GM23338 (cell line): ENCODE results near the gene MYOZ1. TPM values are rescaled to one million over a fixed set of nuclear protein-coding genes. Genes with fewer than 3 reads are reported as not detected.
"Not testable (repeated sequence)": the region's sequence is repeated elsewhere in the genome, so short reads cannot be mapped to it uniquely, and the experiment has no call there.

Experiments
- ATAC-seq: fragments of 200-7000 bp; cut with Tn5 transposase; 3 replicates; pipeline ENCODE4 v1.9.1; 2020
- DNase-seq: peaks from one replicate; pipeline ENCODE4 v3.0.0-alpha.2; 2015; ENCODE audit warnings: low spot score
- H2AFZ ChIP-seq: fragments of 200-600 bp; sonication (generic); 2 replicates; pipeline ENCODE4 v1.8.0; 2016; ENCODE audit warnings: antibody characterized with exemption, mild to moderate bottlenecking, moderate library complexity
- H3F3A ChIP-seq: fragments of 200-600 bp; sonication (generic); replicated peaks from 2 replicates; pipeline ENCODE4 v1.8.0; 2017; ENCODE audit warnings: antibody characterized with exemption, mixed run types, low read depth
- H3K27ac ChIP-seq: fragments of 200-600 bp; sonication (generic); 2 replicates; pipeline ENCODE4 v1.6.1; 2016; ENCODE audit warnings: low read depth
- H3K27me3 ChIP-seq: fragments of 200-600 bp; sonication (generic); 2 replicates; pipeline ENCODE4 v1.8.0; 2016; ENCODE audit warnings: mild to moderate bottlenecking, mixed run types, moderate library complexity; ENCODE audit not compliant: insufficient read depth
- H3K36me3 ChIP-seq: fragments of 200-600 bp; sonication (generic); 2 replicates; pipeline ENCODE4 v1.8.0; 2016; ENCODE audit warnings: mild to moderate bottlenecking; ENCODE audit not compliant: insufficient read depth
- H3K4me1 ChIP-seq: fragments of 200-600 bp; sonication (generic); 2 replicates; pipeline ENCODE4 v1.8.0; 2016; ENCODE audit warnings: mild to moderate bottlenecking, moderate library complexity; ENCODE audit not compliant: insufficient read depth
- H3K4me2 ChIP-seq: fragments of 200-600 bp; sonication (generic); 2 replicates; pipeline ENCODE4 v1.7.1; 2017; ENCODE audit warnings: mixed run types
- H3K4me3 ChIP-seq: fragments of 200-600 bp; sonication (generic); 2 replicates; pipeline ENCODE4 v1.6.1; 2016; ENCODE audit warnings: mixed run types
- H3K79me2 ChIP-seq: fragments of 200-600 bp; sonication (generic); replicated peaks from 2 replicates; pipeline ENCODE4 v1.8.0; 2017; ENCODE audit warnings: mild to moderate bottlenecking; ENCODE audit not compliant: insufficient read depth
- H3K9me2 ChIP-seq: fragments of 200-600 bp; sonication (generic); 2 replicates; pipeline ENCODE4 v1.8.0; 2017; ENCODE audit not compliant: insufficient read depth
- H4K20me1 ChIP-seq: fragments of 200-600 bp; sonication (generic); replicated peaks from 2 replicates; pipeline ENCODE4 v1.8.0; 2017; ENCODE audit warnings: mild to moderate bottlenecking; ENCODE audit not compliant: insufficient read depth
- H3K27ac Mint-ChIP-seq: 2 replicates; pipeline ENCODE4 v1.8.0; 2020; ENCODE audit warnings: inconsistent platforms, mild to moderate bottlenecking, moderate library complexity, mixed read lengths
- H3K27me3 Mint-ChIP-seq: 3 replicates; pipeline ENCODE4 v1.8.0; 2022; ENCODE audit warnings: low read depth, mild to moderate bottlenecking, moderate library complexity, mixed read lengths, inconsistent platforms; ENCODE audit not compliant: insufficient read depth, poor library complexity
- H3K36me3 Mint-ChIP-seq: 3 replicates; pipeline ENCODE4 v1.8.0; 2021; ENCODE audit warnings: low read depth, mild to moderate bottlenecking, inconsistent platforms, moderate library complexity, mixed read lengths
- H3K4me1 Mint-ChIP-seq: 3 replicates; pipeline ENCODE4 v1.8.0; 2020; ENCODE audit warnings: mild to moderate bottlenecking, inconsistent platforms, mixed read lengths
- H3K4me3 Mint-ChIP-seq: 3 replicates; pipeline ENCODE4 v1.8.0; 2021; ENCODE audit warnings: moderate library complexity, mild to moderate bottlenecking, inconsistent platforms, mixed read lengths
- H3K9me3 Mint-ChIP-seq: 3 replicates; pipeline ENCODE4 v1.8.0; 2020; ENCODE audit warnings: moderate library complexity, mild to moderate bottlenecking, inconsistent platforms, mixed read lengths
- POLR2AphosphoS5 ChIP-seq: IDR thresholded peaks from 2 replicates; pipeline ENCODE4 v1.6.1; 2016; ENCODE audit warnings: antibody characterized with exemption, low read depth
- polyA plus RNA-seq: library from polyadenylated mRNA; unstranded; fragments of >200 nt; fragmentation: Nextera tagmentation; extraction: Ambion mirVana; gene quantifications from 2 replicates; pipeline ENCODE4 v1.2.1, GENCODE V29; 2016
- total RNA-seq: library from RNA; depleted of rRNA; stranded (reverse); fragments of >200 nt; shearing (Covaris generic); gene quantifications from 2 replicates; pipeline ENCODE4 v1.2.3, GENCODE V29; 2014

MYOZ1 gene
- total and polyA plus RNA-seq, 2 experiments from 2014 or later = 2.4 to 2.7 TPM

DNA sequence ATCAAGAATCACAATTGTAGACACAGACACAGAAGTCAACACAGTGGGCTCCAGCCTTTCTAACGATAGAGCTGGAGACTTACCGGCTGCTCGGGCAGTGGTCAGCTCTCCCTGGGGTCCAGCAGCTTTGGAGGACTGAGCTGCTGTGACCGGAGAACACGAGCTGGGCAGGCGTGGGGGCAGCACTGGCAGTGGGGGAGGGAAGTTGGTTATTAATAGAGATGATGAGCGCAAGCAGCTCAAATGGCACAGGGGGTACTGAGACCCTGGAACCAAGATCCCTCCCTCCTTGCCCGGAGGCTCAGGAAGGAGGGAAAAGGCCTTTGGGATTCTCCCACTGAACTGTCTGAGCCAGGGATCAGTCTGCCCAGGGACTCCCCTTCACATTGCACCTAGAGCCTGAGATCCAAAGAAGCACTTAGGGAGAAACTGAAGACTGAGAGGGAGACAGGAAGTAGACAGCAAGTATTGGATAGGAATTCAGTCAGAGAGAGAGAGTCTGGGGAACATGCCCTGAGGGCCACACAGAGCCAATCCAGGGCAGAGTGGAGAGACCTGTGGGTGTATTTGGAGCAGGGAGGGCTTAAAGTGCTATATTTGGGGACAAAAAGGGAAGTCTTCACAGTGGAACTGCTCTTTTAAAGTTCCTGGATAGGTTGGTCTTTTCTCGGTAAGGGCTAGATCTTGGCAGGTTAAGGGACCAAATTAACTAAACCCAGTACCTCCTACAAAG, at the start of gene MYOZ1 (continued):
- no peak for TF ChIP-seq POLR2AphosphoS5

DNA sequence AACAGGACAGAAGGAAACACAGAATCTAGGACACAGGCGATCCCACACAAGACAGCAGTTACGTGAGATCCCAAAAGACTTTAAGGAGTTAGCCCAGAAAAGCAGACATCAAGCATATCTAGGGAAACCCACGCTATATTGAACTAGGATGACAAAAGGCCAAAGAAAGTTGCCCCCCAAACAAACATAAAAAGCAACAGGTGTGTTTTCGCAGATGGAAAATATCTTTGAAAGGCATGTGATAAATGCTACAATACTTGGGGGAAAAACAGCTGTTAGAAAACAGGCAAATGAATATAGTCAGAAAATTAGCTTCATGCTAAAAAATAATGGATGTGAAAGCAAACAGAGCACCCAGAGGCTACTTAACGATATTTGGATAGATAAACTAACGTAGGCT, 49.5 kb upstream of the MYOZ1 start:
- H3K4me2 ChIP-seq, H3F3A ChIP-seq, H2AFZ ChIP-seq, H3K36me3 ChIP-seq, DNase-seq, ATAC-seq, H3K27ac ChIP-seq, H3K9me2 ChIP-seq, H3K27me3 Mint-ChIP-seq, H3K4me1 ChIP-seq, H3K4me3 Mint-ChIP-seq, H3K4me3 ChIP-seq, H4K20me1 ChIP-seq, H3K27me3 ChIP-seq, H3K9me3 Mint-ChIP-seq, H3K79me2 ChIP-seq, H3K27ac Mint-ChIP-seq, H3K4me1 Mint-ChIP-seq: not testable (repeated sequence)
- H3K36me3 Mint-ChIP-seq = peaks cover 17% of the 10 kb centered on the region; the same call in 2 of the 3 replicates

DNA sequence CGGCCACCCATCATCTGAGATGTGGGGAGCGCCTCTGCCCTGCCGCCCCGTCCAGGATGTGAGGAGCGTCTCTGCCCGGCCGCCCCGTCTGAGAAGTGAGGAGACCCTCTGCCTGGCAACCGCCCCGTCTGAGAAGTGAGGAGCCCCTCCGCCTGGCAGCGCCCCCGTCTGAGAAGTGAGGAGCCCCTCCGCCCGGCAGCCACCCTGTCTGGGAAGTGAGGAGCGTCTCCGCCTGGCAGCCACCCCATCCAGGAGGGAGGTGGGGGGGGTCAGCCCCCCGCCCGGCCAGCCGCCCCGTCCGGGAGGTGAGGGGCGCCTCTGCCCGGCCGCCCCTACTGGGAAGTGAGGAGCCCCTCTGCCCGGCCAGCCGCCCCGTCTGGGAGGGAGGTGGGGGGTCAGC, 48.3 kb upstream of the MYOZ1 start:
- not testable (repeated sequence) for H3K36me3 ChIP-seq

DNA sequence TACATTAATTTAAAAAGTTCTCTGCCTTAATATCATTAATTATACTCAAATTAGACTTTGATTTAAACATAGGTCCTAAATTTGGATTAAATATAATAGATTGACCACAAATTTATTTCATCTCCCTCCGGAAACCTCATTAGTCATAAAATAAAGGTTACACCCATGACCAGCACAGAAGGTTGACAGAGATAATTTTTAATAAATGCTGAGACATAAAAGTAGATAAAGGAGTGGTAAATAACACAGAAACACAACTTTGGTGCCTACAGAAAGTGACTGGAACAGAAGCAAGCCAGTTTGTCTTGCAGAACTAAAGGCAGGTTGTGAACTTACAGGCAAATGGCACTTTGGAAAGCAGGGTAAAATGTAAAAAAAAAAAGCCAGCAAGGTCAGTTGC, 46.4 kb upstream of the MYOZ1 start:
- not testable (repeated sequence) for H3K9me3 Mint-ChIP-seq, H3K27me3 ChIP-seq, H2AFZ ChIP-seq, H3K27ac ChIP-seq, H3K36me3 ChIP-seq, H3K4me3 Mint-ChIP-seq, H3K4me1 ChIP-seq, ATAC-seq, H4K20me1 ChIP-seq, H3K27ac Mint-ChIP-seq, H3K27me3 Mint-ChIP-seq, H3K4me1 Mint-ChIP-seq, H3K4me3 ChIP-seq, H3K79me2 ChIP-seq, H3F3A ChIP-seq, H3K4me2 ChIP-seq, H3K9me2 ChIP-seq, DNase-seq
- H3K36me3 Mint-ChIP-seq = peaks cover 17% of the 10 kb centered on the region; the same call in 2 of the 3 replicates

More for the DNA sequence above, 48.3 kb upstream of the MYOZ1 start:
- not testable (repeated sequence) for H3K4me1 ChIP-seq, H3F3A ChIP-seq, H3K9me3 Mint-ChIP-seq, H3K27me3 ChIP-seq, H2AFZ ChIP-seq, H3K27me3 Mint-ChIP-seq, H3K9me2 ChIP-seq, H3K27ac ChIP-seq, H4K20me1 ChIP-seq, H3K4me1 Mint-ChIP-seq, ATAC-seq, H3K4me3 ChIP-seq, H3K4me3 Mint-ChIP-seq, H3K79me2 ChIP-seq, H3K27ac Mint-ChIP-seq, DNase-seq, H3K4me2 ChIP-seq
- peaks cover 17% of the 10 kb centered on the region; the same call in 2 of the 3 replicates for H3K36me3 Mint-ChIP-seq

DNA sequence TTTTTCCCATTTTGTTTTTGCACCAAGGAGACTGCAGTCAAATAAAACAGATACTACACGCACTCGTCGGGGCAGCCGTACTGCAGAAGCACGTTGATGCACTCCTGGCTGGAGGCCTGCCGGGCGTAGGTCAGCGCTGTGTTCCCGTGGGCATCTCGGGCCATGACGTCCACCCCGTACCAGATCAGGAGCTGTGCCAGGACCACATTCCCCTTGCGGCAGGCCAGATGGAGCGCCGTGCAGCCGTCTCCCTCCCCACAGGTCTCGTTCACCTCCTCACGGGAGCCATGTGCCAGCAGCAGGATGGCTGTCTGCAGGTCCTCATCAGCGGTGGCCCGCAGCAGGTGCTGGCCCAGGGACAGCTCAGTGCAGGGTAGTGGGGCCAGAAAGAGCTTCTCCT, 33.3 kb upstream of the MYOZ1 start:
- H3K4me2 ChIP-seq, H2AFZ ChIP-seq, H3K9me2 ChIP-seq, H3K9me3 Mint-ChIP-seq, H3K4me1 ChIP-seq, DNase-seq, ATAC-seq, H3K4me1 Mint-ChIP-seq, H3K79me2 ChIP-seq, H3K27ac Mint-ChIP-seq, H3K36me3 Mint-ChIP-seq, H3K27me3 ChIP-seq, H3K4me3 ChIP-seq, H4K20me1 ChIP-seq, H3K27ac ChIP-seq, H3K4me3 Mint-ChIP-seq, H3F3A ChIP-seq, H3K27me3 Mint-ChIP-seq, H3K36me3 ChIP-seq: not testable (repeated sequence)

- H3K27ac ChIP-seq, H3K27me3 ChIP-seq, H3F3A ChIP-seq, ATAC-seq, H3K27ac Mint-ChIP-seq, H3K27me3 Mint-ChIP-seq, DNase-seq, H3K36me3 Mint-ChIP-seq, H2AFZ ChIP-seq, H3K4me1 ChIP-seq, H3K4me3 Mint-ChIP-seq, H3K4me1 Mint-ChIP-seq, H3K79me2 ChIP-seq, H3K4me2 ChIP-seq, H3K9me2 ChIP-seq, H3K4me3 ChIP-seq, H4K20me1 ChIP-seq, H3K9me3 Mint-ChIP-seq, H3K36me3 ChIP-seq: not testable (repeated sequence)
Observed at GRCh38 chr10:73668378-73668777, 27.1 kb upstream of the MYOZ1 start.

- DNase-seq, ATAC-seq, H3K27ac Mint-ChIP-seq, H3K27ac ChIP-seq, H3F3A ChIP-seq, H3K27me3 Mint-ChIP-seq, H3K4me2 ChIP-seq, H2AFZ ChIP-seq, H3K4me3 ChIP-seq, H3K4me1 ChIP-seq, H3K79me2 ChIP-seq, H4K20me1 ChIP-seq, H3K4me3 Mint-ChIP-seq, H3K27me3 ChIP-seq, H3K9me3 Mint-ChIP-seq, H3K4me1 Mint-ChIP-seq, H3K9me2 ChIP-seq, H3K36me3 ChIP-seq, H3K36me3 Mint-ChIP-seq: not testable (repeated sequence)
Observed at GRCh38 chr10:73666153-73666809, 25.0 kb upstream of the MYOZ1 start.
